NCI-H1092 (cell line): ENCODE measurements around the gene DUS4L.

Experiments used
- DNase-seq: peaks from one replicate; lab custom pipeline; 2025; lab: John Stamatoyannopoulos, UW

Gene DUS4L

DNA sequence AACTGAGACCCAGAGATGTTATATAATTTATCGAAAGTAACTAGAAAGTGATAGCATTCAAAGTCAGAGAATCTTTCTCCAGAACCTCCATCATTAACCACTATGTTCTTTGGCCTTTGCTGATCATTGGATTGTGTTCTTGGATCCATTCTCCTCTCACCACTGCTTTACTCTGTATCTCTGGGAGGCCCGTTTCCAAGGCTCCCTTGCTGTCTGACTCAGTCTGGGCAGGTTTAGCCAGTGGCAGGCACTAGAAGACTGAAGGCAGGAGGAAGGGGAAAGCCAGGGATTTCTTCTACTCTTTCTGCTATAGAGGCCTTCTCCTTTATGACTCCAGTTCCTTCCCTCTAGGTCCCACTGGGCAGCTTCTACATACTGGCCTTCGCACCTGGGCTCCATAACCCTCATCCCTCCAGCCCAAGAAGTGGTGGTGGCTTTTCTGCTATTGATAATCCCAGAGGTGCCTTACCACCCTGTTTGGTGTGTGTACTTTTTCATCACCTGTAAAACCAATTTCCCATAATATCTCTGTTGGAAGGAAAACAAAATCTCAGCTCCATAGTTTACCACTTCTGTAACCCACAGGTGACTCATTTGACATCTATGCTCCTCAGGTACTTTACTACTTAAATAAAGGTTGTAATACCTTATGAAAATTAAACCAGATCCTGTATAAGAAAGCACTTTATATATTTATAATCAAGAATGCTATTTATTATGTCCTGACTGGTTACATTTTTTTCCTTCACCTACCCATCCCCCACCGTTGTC lies 52.3 kb downstream of the DUS4L start:
- no peak for DNase-seq

GRCh38 chr7:107622429-107622828 lies 58.7 kb downstream of the DUS4L start:
- no peak for DNase-seq

DNA sequence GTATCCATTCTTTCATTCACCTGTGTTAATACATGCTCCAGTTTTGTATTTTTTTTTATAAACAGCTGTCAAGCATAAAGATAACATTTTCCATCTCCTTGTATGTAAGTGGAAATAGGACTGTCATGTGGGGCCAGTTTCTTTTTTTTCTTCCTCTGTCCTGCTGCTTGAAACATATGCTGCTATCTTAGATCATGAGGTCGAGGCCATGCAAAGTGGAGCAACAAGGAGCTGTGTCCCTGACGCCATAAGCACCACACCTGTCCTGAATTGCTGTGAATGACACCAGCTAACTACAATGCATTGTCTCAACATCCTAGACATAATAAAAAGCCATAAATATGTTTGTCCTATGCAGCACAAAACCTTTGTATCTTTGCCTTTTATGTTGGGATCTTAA lies 59.1 kb downstream of the DUS4L start:
- DNase-seq, result no peak

DNA sequence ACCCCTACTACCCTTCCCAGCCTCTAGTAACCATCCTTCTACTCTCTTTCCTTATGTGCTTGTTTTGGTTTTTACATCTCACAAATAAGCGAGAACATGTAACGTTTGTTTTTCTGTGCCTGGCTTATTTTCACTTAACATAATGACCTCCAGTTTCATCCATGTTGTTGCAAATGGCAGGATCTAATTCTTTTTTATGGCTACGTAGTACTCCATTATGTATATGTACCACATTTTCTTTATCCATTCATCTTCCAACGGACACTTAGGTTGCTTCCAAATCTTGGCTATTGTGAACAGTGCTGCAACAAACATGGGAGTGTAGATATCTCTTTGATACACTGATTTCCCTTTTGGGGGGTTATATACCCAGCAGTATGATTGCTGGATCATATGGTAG lies 63.2 kb downstream of the DUS4L start:
- DNase-seq, result no peak
